Subcutaneous adipose tissue (tissue), 4 donors: ENCODE results near the gene PPP4R4. TPM values are rescaled to one million over a fixed set of nuclear protein-coding genes. Genes with fewer than 3 reads are reported as not detected.

Experiments used
- CTCF ChIP-seq: fragments of 450-650 bp; IDR thresholded peaks from one replicate; pipeline ENCODE4 v1.5.1; 2016; ENCODE audit warnings: low read depth, mild to moderate bottlenecking, control low read depth, antibody characterized with exemption, moderate library complexity
- total RNA-seq, 4 donors: library from RNA; depleted of rRNA; stranded (reverse); fragments of >200 nt; gene quantifications; one replicate each; pipeline ENCODE4 v1.1.0, GENCODE V29; 2016

The PPP4R4 gene
- total RNA-seq, 4 donors from 2014 or later = 0.33 to 3.4 (median 0.85) TPM

GRCh38 chr14:94295360-94296180, 121.4 kb downstream of the PPP4R4 start:
- TF ChIP-seq CTCF = no peak

- no peak for TF ChIP-seq CTCF
These were observed 124.0 kb downstream of the PPP4R4 start for GRCh38 chr14:94298130-94298529.

- TF ChIP-seq CTCF = no peak
These were observed 129.0 kb downstream of the PPP4R4 start for GRCh38 chr14:94303111-94303510.

- TF ChIP-seq CTCF = no peak
These were observed 130.1 kb downstream of the PPP4R4 start for GRCh38 chr14:94304243-94304642.

GRCh38 chr14:94305620-94306019, 131.5 kb downstream of the PPP4R4 start:
- no peak for TF ChIP-seq CTCF

- TF ChIP-seq CTCF = no peak
These were observed 132.2 kb downstream of the PPP4R4 start for GRCh38 chr14:94306047-94306978.

GRCh38 chr14:94307410-94307992, 133.4 kb downstream of the PPP4R4 start:
- no peak for TF ChIP-seq CTCF
